ENCODE data around the gene LRRC45.
"Not testable (repeated sequence)": the region's sequence is repeated elsewhere in the genome, so short reads cannot be mapped to it uniquely, and the experiment has no call there.

The LRRC45 gene

GRCh38 chr17:81980122-81980521 is 43.0 kb upstream of the LRRC45 start:
- H3K4me3 ChIP-seq (ENCODE audit: low read depth, low read length) = no peak overlapping the region
- in situ Hi-C loops (cut with HindIII; ENCODE audit: low sequenced_read_pairs) = no loop called here

GRCh38 chr17:81980707-81981343 is 42.3 kb upstream of the LRRC45 start:
- H3K4me3 ChIP-seq (ENCODE audit: low read depth, low read length) = no peak overlapping the region
- TF ChIP-seq CTCF (IDR thresholded peaks at IDR 0.05; ENCODE audit: low read depth, low read length) = no peak
- in situ Hi-C loops (cut with HindIII; ENCODE audit: low sequenced_read_pairs) = no loop called here
- DNase-seq (ENCODE audit: low read depth, low spot score) = no peak

More at GRCh38 chr17:81980122-81980521, 43.0 kb upstream of the LRRC45 start:
- no peak for TF ChIP-seq CTCF (IDR thresholded peaks at IDR 0.05; ENCODE audit: low read depth, low read length)
- DNase-seq (ENCODE audit: low read depth, low spot score) = no peak

GRCh38 chr17:81981511-81981910 is 41.6 kb upstream of the LRRC45 start:
- DNase-seq (ENCODE audit: low read depth, low spot score); H3K4me3 ChIP-seq (ENCODE audit: low read depth, low read length); in situ Hi-C loops (cut with HindIII; ENCODE audit: low sequenced_read_pairs): not testable (repeated sequence)

- no peak for TF ChIP-seq CTCF (IDR thresholded peaks at IDR 0.05; ENCODE audit: low read depth, low read length)
- in situ Hi-C loops (cut with HindIII; ENCODE audit: low sequenced_read_pairs) = no loop called here
- H3K4me3 ChIP-seq (ENCODE audit: low read depth, low read length) = no peak overlapping the region
- DNase-seq (ENCODE audit: low read depth, low spot score) = no peak
Measured at GRCh38 chr17:81983011-81983638, 40.0 kb upstream of the LRRC45 start.

- in situ Hi-C loops (cut with HindIII; ENCODE audit: low sequenced_read_pairs) = no loop called here
- no peak overlapping the region for H3K4me3 ChIP-seq (ENCODE audit: low read depth, low read length)
- no peak for TF ChIP-seq CTCF (IDR thresholded peaks at IDR 0.05; ENCODE audit: low read depth, low read length)
- no peak for DNase-seq (ENCODE audit: low read depth, low spot score)
Measured at GRCh38 chr17:81983639-81984373, 39.3 kb upstream of the LRRC45 start.

- no peak for DNase-seq (ENCODE audit: low read depth, low spot score)
- in situ Hi-C loops (cut with HindIII; ENCODE audit: low sequenced_read_pairs) = no loop called here
- TF ChIP-seq CTCF (IDR thresholded peaks at IDR 0.05; ENCODE audit: low read depth, low read length) = no peak
- no peak overlapping the region for H3K4me3 ChIP-seq (ENCODE audit: low read depth, low read length)
Measured at GRCh38 chr17:81984773-81985410, 38.2 kb upstream of the LRRC45 start.
